ENCODE data around the gene HTR3E.

DNA sequence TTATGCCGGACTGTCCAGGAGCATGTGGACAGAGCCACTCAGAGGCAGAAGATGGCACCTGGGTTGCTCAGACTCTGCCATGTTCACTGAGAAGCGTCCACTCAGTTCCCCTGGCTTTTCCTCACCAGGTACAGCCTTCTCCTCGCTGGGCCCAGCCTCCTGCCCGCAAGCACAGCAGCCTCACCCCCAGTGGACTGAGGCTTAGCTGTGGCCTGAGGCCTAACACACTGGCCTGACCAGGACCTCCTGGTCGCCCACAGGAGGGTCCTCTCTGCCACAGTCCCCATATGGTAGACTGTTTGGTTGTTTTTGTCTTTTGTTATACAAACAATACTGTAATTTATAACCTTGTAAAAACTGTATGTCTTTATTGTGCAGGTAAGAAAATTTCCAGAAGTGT is 28.5 kb upstream of the HTR3E start:
- TF ChIP-seq POLR2A (IDR thresholded peaks at IDR 0.05; ENCODE audit: low read depth, low read length) (no peak), POLR2AphosphoS5 (IDR thresholded peaks at IDR 0.05; ENCODE audit: low read depth, low read length) (no peak), TAF1 (IDR thresholded peaks at IDR 0.05; ENCODE audit: borderline replicate concordance, low read depth, low read length) (no peak)
